C1 segment of cervical spinal cord (tissue), 14 donors: ENCODE measurements around the gene AGAP1.

Source experiments
- DNase-seq, 14 donors: peaks; one replicate each; lab custom pipeline; 2025; lab: John Stamatoyannopoulos, UW

AGAP1 gene

GRCh38 chr2:235530735-235531134 lies 36.9 kb downstream of the AGAP1 start:
- no peak for DNase-seq

GRCh38 chr2:235532307-235532706 lies 38.5 kb downstream of the AGAP1 start:
- no peak for DNase-seq

- DNase-seq, result no peak
These were observed 39.4 kb downstream of the AGAP1 start for GRCh38 chr2:235533198-235533597.

- peak in 1 of 14 donors; percentile 80 for DNase-seq
These were observed 40.0 kb downstream of the AGAP1 start for GRCh38 chr2:235533616-235534385.

- DNase-seq, result peak in 1 of 14 donors; percentile 52
These were observed 41.0 kb downstream of the AGAP1 start for GRCh38 chr2:235534678-235535422.

GRCh38 chr2:235535423-235536130 lies 41.7 kb downstream of the AGAP1 start:
- DNase-seq, result peak in 1 of 14 donors; percentile 33

- DNase-seq, result no peak
These were observed 42.9 kb downstream of the AGAP1 start for GRCh38 chr2:235536711-235537110.

GRCh38 chr2:235537186-235537585 lies 43.3 kb downstream of the AGAP1 start:
- no peak for DNase-seq

- DNase-seq, result no peak
These were observed 43.7 kb downstream of the AGAP1 start for GRCh38 chr2:235537587-235537986.

- no peak for DNase-seq
These were observed 44.3 kb downstream of the AGAP1 start for GRCh38 chr2:235538144-235538639.

GRCh38 chr2:235538981-235539380 lies 45.1 kb downstream of the AGAP1 start:
- no peak for DNase-seq

GRCh38 chr2:235539773-235540172 lies 45.9 kb downstream of the AGAP1 start:
- no peak for DNase-seq

- no peak for DNase-seq
These were observed 47.2 kb downstream of the AGAP1 start for GRCh38 chr2:235541016-235541415.

- no peak for DNase-seq
These were observed 48.2 kb downstream of the AGAP1 start for GRCh38 chr2:235541838-235542549.

GRCh38 chr2:235542733-235543127 lies 48.9 kb downstream of the AGAP1 start:
- no peak for DNase-seq

- DNase-seq, result no peak
These were observed 49.4 kb downstream of the AGAP1 start for GRCh38 chr2:235543128-235543750.

- DNase-seq, result no peak
These were observed 50.2 kb downstream of the AGAP1 start for GRCh38 chr2:235543851-235544688.

GRCh38 chr2:235544689-235544969 lies 50.8 kb downstream of the AGAP1 start:
- no peak for DNase-seq

- DNase-seq, result no peak
These were observed 51.7 kb downstream of the AGAP1 start for GRCh38 chr2:235545339-235546150.

- DNase-seq, result no peak
These were observed 52.2 kb downstream of the AGAP1 start for GRCh38 chr2:235546151-235546435.
